ENCODE data around the gene CPNE1. TPM values are rescaled to one million over a fixed set of nuclear protein-coding genes. Genes with fewer than 3 reads are reported as not detected.
"Not testable (repeated sequence)": the region's sequence is repeated elsewhere in the genome, so short reads cannot be mapped to it uniquely, and the experiment has no call there.

Gene CPNE1
- total RNA-seq, 4 donors from 2014 or later: 43.3 to 238 (median 103) TPM

DNA sequence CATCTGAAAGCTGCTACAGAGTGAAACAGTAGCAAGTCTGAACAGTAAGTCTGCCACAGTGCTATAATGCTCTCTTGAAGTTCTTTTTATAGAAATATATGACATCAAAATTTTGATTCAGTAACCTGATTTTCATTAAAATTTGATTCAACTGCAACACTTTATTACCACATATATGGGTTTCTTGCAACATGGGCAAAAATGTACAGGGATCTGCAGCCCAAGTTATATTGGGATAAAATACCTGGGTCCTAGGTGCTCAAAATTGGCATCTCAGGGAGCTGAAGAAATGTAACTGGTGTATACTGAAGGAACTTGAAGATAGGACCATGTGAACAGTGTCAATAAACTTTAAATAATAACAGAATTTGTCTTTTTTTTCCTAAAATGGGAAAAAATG lies 45.3 kb upstream of the CPNE1 start:
- H3K9me3 ChIP-seq: no peaks in the 10 kb centered on the region
- no peak overlapping the region for H3K4me3 ChIP-seq
- peaks cover 95% of the 10 kb centered on the region for H3K36me3 ChIP-seq
- no peaks in the 10 kb centered on the region for H3K27me3 ChIP-seq
- TF ChIP-seq POLR2A (IDR thresholded peaks at IDR 0.05): no peak
- no peak for TF ChIP-seq POLR2AphosphoS5 (IDR thresholded peaks at IDR 0.05)
- TF ChIP-seq EP300 (IDR thresholded peaks at IDR 0.05): no peak
- TF ChIP-seq, protein P1, sequence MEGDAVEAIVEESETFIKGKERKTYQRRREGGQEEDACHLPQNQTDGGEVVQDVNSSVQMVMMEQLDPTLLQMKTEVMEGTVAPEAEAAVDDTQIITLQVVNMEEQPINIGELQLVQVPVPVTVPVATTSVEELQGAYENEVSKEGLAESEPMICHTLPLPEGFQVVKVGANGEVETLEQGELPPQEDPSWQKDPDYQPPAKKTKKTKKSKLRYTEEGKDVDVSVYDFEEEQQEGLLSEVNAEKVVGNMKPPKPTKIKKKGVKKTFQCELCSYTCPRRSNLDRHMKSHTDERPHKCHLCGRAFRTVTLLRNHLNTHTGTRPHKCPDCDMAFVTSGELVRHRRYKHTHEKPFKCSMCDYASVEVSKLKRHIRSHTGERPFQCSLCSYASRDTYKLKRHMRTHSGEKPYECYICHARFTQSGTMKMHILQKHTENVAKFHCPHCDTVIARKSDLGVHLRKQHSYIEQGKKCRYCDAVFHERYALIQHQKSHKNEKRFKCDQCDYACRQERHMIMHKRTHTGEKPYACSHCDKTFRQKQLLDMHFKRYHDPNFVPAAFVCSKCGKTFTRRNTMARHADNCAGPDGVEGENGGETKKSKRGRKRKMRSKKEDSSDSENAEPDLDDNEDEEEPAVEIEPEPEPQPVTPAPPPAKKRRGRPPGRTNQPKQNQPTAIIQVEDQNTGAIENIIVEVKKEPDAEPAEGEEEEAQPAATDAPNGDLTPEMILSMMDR (IDR thresholded peaks at IDR 0.05): no peak
- no peak overlapping the region for H3K27ac ChIP-seq
- H3K4me1 ChIP-seq: peaks cover 17% of the 10 kb centered on the region
- DNase-seq (ENCODE audit: low spot score in 2 of 2): no peak

DNA sequence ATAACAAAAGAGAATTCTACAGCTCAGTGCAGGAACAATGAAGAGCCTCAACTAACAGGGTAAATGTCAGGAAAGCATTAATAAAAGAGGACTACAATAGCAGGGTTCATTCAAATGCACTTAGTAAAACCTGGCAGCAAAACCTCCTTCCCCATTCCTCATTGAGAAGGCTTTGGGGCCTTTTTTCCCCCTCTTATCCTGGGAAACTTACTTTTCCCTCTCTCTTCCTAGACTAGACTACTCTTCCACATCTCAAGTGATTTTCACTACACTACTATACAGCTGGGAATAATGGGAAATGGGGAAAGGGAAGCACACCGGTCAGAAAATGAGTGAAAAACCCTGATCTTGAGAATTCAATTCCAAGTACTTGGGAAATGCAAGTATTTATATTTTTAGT lies 44.6 kb upstream of the CPNE1 start:
- Histone ChIP-seq H3K27me3 (no peaks in the 10 kb centered on the region), H3K4me1 (peaks cover 17% of the 10 kb centered on the region), H3K36me3 (peaks cover 95% of the 10 kb centered on the region), H3K9me3 (no peaks in the 10 kb centered on the region), H3K27ac (no peak overlapping the region), H3K4me3 (no peak overlapping the region)
- DNase-seq (ENCODE audit: low spot score in 2 of 2): no peak
- 82% methylated on average over 1 of the region's 1 CpG for WGBS
- no peak for TF ChIP-seq POLR2A (IDR thresholded peaks at IDR 0.05)
- TF ChIP-seq, protein P1 (IDR thresholded peaks at IDR 0.05): no peak
- TF ChIP-seq POLR2AphosphoS5 (IDR thresholded peaks at IDR 0.05): no peak
- no peak for TF ChIP-seq EP300 (IDR thresholded peaks at IDR 0.05)

DNA sequence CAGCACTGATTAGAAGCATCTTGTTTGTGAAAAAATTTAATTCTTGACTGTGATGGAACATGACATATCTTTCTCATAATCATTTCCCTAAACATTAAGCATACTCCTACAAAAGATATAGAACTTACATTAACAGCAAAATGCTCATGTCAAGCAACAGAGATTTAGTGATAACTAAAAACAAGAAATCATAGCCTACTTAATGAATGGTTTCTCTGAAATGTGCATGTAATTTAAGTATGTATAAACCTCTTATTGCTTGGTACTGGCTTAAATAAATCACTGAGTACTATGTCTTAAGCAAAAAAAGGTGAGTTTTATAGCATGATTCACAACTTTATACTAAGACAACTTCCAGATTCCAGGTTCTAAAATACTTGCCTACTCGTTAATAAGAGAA lies 43.8 kb upstream of the CPNE1 start:
- TF ChIP-seq EP300 (IDR thresholded peaks at IDR 0.05): no peak
- TF ChIP-seq, protein P1 (IDR thresholded peaks at IDR 0.05): no peak
- no peak for TF ChIP-seq POLR2A (IDR thresholded peaks at IDR 0.05)
- no peak for TF ChIP-seq POLR2AphosphoS5 (IDR thresholded peaks at IDR 0.05)
- H3K4me3 ChIP-seq: no peak overlapping the region
- H3K9me3 ChIP-seq: no peaks in the 10 kb centered on the region
- 61% methylated on average over 1 of the region's 1 CpG for WGBS
- no peak for DNase-seq (ENCODE audit: low spot score in 2 of 2)
- no peak overlapping the region for H3K27ac ChIP-seq
- H3K27me3 ChIP-seq: no peaks in the 10 kb centered on the region
- peaks cover 17% of the 10 kb centered on the region for H3K4me1 ChIP-seq
- H3K36me3 ChIP-seq: peaks cover 96% of the 10 kb centered on the region

DNA sequence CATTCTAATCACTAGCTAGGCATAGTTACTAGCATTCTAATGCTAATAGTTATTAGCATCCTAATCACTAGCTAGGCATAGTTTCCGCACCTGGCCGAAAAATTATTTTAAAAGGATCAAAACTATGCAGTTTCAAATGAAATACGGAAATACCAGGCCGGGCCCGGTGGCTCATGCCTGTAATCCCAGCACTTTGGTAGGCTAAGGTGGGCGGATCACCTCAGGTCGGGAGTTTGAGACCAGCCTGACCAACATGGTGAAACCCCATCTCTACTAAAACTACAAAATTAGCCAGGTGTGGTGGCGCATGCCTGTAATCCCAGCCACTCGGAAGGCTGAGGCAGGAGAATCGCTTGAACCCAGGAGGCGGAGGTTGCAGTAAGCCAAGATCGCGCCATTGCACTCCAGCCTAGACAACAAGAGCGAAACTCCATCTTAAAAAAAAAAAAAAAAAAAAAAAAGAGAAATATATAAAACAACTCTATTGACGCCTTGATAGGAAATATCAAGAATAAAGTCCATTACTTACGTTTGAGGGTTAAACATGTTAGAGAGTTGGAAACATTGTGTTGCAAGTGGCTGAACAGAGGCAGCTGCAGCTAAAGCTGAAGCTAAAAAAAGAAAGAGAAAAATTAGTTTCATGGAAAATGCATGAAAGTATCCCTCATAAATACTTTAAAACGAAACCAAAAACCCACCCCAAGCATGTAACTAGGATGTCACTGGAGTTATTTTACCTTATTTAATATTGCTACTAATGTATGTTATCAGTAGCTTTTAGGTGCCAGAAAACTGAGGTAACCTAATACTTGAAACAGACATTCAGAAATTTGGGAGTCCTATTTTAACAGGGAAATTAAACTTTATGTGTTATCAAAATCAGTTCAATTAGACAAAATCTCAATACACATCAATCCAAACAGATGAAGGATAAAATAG lies 42.2 kb upstream of the CPNE1 start:
- H3K4me3 ChIP-seq; H3K27me3 ChIP-seq; H3K9me3 ChIP-seq; H3K27ac ChIP-seq; DNase-seq (ENCODE audit: low spot score in 2 of 2): not testable (repeated sequence)
- Histone ChIP-seq H3K4me1 (peaks cover 17% of the 10 kb centered on the region), H3K36me3 (peaks cover 91% of the 10 kb centered on the region)
- 87% methylated on average over 17 of the region's 17 CpGs for WGBS

DNA sequence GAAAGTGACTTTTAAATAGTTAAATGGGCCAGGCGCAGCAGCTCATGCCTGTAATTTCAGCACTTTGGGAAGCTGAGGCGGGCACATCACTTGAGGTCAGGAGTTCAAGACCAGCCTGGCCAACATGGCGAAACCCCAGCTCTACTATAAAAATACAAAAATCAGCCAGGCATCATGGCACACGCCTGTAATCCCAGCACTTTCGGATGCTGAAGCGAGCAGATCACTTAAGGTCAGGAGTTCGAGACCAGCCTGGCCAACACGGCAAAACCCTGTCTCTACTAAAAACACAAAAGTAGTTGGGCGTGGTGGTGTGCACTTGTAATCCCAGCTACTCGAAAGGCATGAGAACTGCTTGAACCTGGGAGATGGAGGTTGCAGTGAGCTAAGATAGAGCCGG lies 41.2 kb upstream of the CPNE1 start:
- not testable (repeated sequence) for DNase-seq (ENCODE audit: low spot score in 2 of 2)
- 88% methylated on average over 11 of the region's 11 CpGs for WGBS
- H3K4me1 ChIP-seq: peaks cover 11% of the 10 kb centered on the region

DNA sequence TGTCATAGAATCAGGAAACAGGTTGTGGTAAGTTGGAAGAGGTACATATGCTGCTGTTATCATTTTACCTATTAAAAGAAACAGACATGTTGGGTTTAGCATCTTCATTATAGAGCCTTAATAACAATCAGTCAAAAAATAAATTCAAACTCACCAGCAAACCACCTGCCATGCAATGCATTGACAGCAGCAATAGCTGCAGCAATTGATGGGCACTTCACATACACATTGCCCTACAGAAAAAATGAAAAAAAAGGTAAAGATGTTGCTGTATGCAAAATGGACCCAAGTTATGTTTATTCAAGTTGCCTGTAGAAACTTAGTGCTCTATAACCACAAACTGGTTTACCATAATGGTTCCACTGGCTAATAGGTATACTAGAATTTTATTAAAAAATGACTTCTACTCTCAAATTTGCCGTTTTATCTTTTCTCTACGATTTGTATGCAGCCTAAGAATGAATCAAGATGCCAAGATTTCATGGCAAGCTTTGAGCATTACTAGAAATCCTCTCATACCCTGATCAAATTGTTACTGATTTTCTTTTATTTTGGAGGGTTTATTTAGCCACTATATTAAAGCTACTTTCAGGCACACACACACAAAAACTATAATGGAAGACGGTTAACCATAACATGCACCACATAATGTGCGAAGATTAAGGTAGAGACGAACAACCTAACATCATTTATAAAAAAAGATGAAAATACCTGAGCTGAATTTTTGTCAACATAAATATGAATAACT lies 40.0 kb upstream of the CPNE1 start:
- Histone ChIP-seq H3K27ac (no peak overlapping the region), H3K27me3 (no peaks in the 10 kb centered on the region), H3K36me3 (peaks cover 70% of the 10 kb centered on the region), H3K4me3 (no peak overlapping the region), H3K4me1 (peaks cover 17% of the 10 kb centered on the region), H3K9me3 (no peaks in the 10 kb centered on the region)
- WGBS: 85% methylated on average over 5 of the region's 5 CpGs
- TF ChIP-seq, protein P1 (IDR thresholded peaks at IDR 0.05): no peak
- TF ChIP-seq EP300 (IDR thresholded peaks at IDR 0.05) (no peak), POLR2AphosphoS5 (IDR thresholded peaks at IDR 0.05) (no peak), POLR2A (IDR thresholded peaks at IDR 0.05) (no peak)
- no peak for DNase-seq (ENCODE audit: low spot score in 2 of 2)

More for the DNA sequence above, 41.2 kb upstream of the CPNE1 start:
- not testable (repeated sequence) for H3K27ac ChIP-seq, H3K27me3 ChIP-seq, H3K9me3 ChIP-seq, H3K4me3 ChIP-seq
- H3K36me3 ChIP-seq: peaks cover 81% of the 10 kb centered on the region
